ENCODE measurements around the gene TESK2.

- TF ChIP-seq CTCF (IDR thresholded peaks at IDR 0.05) (no peak), POLR2AphosphoS5 (IDR thresholded peaks at IDR 0.05) (no peak)
Observed at GRCh38 chr1:45306905-45307304, 184.1 kb downstream of the TESK2 start.
